Activated CD8-positive, alpha-beta T cell treated with anti-CD3 and anti-CD28 coated beads, Interleukin-2, amount 10 ng/mL, durations not matched to agents 7 days and 5 days (primary cell): ENCODE data around the gene DPYD. TPM values are rescaled to one million over a fixed set of nuclear protein-coding genes. Genes with fewer than 3 reads are reported as not detected.

ENCODE experiments used
- ATAC-seq: fragments of 150-1000 bp; cut with Tn5 transposase; one replicate; pipeline ENCODE4 v1.10.0; 2021; ENCODE audit warnings: moderate library complexity
- CTCF ChIA-PET: fragments of 350-600 bp; sonication (Branson Sonifier 250); formaldehyde crosslinking; loops from one replicate; lab custom pipeline; 2021; ENCODE audit warnings: antibody characterized with exemption; lab: Charles Lee
- POLR2A ChIA-PET: fragments of 350-600 bp; sonication (Branson Sonifier 250); formaldehyde crosslinking; loops from one replicate; lab custom pipeline; 2021; ENCODE audit warnings: antibody characterized with exemption; lab: Charles Lee
- DNase-seq: peaks from one replicate; pipeline ENCODE4 v3.0.0-alpha.2; 2020
- H3K27ac Mint-ChIP-seq: one replicate; pipeline ENCODE4 v1.8.0; 2021; ENCODE audit warnings: mild to moderate bottlenecking, mixed read lengths
- H3K27me3 Mint-ChIP-seq: one replicate; pipeline ENCODE4 v1.8.0; 2021; ENCODE audit warnings: low read depth, mixed read lengths
- H3K36me3 Mint-ChIP-seq: one replicate; pipeline ENCODE4 v1.8.0; 2021; ENCODE audit warnings: low read depth, mixed read lengths
- H3K4me1 Mint-ChIP-seq: one replicate; pipeline ENCODE4 v1.8.0; 2021; ENCODE audit warnings: low read depth, mixed read lengths
- H3K4me3 Mint-ChIP-seq: one replicate; pipeline ENCODE4 v1.8.0; 2021; ENCODE audit warnings: mild to moderate bottlenecking, mixed read lengths
- H3K9me3 Mint-ChIP-seq: one replicate; pipeline ENCODE4 v1.8.0; 2022; ENCODE audit warnings: mixed read lengths; ENCODE audit not compliant: insufficient read depth
- total RNA-seq, 2 experiments: library from RNA; stranded (reverse); gene quantifications; one replicate each; pipeline ENCODE4 v1.2.3, GENCODE V29; 2021

Gene DPYD
- total RNA-seq, 2 experiments from 2014 or later, result 41.1 to 43.3 TPM

- Mint-ChIP-seq H3K4me3 (no peak overlapping the region), H3K27ac (no peak overlapping the region), H3K4me1 (no peaks in the 10 kb centered on the region), H3K27me3 (no peaks in the 10 kb centered on the region), H3K9me3 (no peaks in the 10 kb centered on the region), H3K36me3 (no peaks in the 10 kb centered on the region)
- ATAC-seq, result no peak
- ChIA-PET CTCF (no interaction called here), POLR2A (no interaction called here)
- no peak for DNase-seq
These were observed 478.9 kb downstream of the DPYD start for GRCh38 chr1:97441966-97442365.

GRCh38 chr1:97433824-97434177 is 487.0 kb downstream of the DPYD start:
- Mint-ChIP-seq H3K27ac (no peak overlapping the region), H3K27me3 (no peaks in the 10 kb centered on the region), H3K9me3 (no peaks in the 10 kb centered on the region), H3K4me3 (no peak overlapping the region), H3K36me3 (no peaks in the 10 kb centered on the region), H3K4me1 (no peaks in the 10 kb centered on the region)
- DNase-seq (no peak), ATAC-seq (no peak)
- CTCF ChIA-PET, result no interaction called here
- POLR2A ChIA-PET, result no interaction called here

GRCh38 chr1:97433094-97433823 is 487.6 kb downstream of the DPYD start:
- no peaks in the 10 kb centered on the region for H3K27me3 Mint-ChIP-seq

GRCh38 chr1:97427371-97427770 is 493.5 kb downstream of the DPYD start:
- CTCF ChIA-PET, result no interaction called here
- POLR2A ChIA-PET, result no interaction called here
- ATAC-seq, result no peak

More at GRCh38 chr1:97433094-97433823, 487.6 kb downstream of the DPYD start:
- ChIA-PET POLR2A (no interaction called here), CTCF (no interaction called here)
- DNase-seq, result no peak
- Mint-ChIP-seq H3K36me3 (no peaks in the 10 kb centered on the region), H3K4me3 (no peak overlapping the region), H3K9me3 (no peaks in the 10 kb centered on the region), H3K4me1 (no peaks in the 10 kb centered on the region), H3K27ac (no peak overlapping the region)
- ATAC-seq, result no peak

GRCh38 chr1:97424209-97424608 is 496.6 kb downstream of the DPYD start:
- Mint-ChIP-seq H3K27ac (no peak overlapping the region), H3K36me3 (no peaks in the 10 kb centered on the region), H3K4me1 (no peaks in the 10 kb centered on the region), H3K9me3 (no peaks in the 10 kb centered on the region), H3K27me3 (no peaks in the 10 kb centered on the region), H3K4me3 (no peak overlapping the region)
- no peak for ATAC-seq
- ChIA-PET CTCF (no interaction called here), POLR2A (no interaction called here)
- no peak for DNase-seq

More at GRCh38 chr1:97427371-97427770, 493.5 kb downstream of the DPYD start:
- H3K36me3 Mint-ChIP-seq, result no peaks in the 10 kb centered on the region
- no peak for DNase-seq
- no peaks in the 10 kb centered on the region for H3K9me3 Mint-ChIP-seq
- H3K27ac Mint-ChIP-seq, result no peak overlapping the region
- H3K4me3 Mint-ChIP-seq, result no peak overlapping the region
- H3K4me1 Mint-ChIP-seq, result no peaks in the 10 kb centered on the region
- H3K27me3 Mint-ChIP-seq, result no peaks in the 10 kb centered on the region

GRCh38 chr1:97423403-97423802 is 497.4 kb downstream of the DPYD start:
- Mint-ChIP-seq H3K4me3 (no peak overlapping the region), H3K27me3 (no peaks in the 10 kb centered on the region), H3K4me1 (no peaks in the 10 kb centered on the region), H3K36me3 (no peaks in the 10 kb centered on the region), H3K9me3 (no peaks in the 10 kb centered on the region), H3K27ac (no peak overlapping the region)
- ChIA-PET POLR2A (no interaction called here), CTCF (no interaction called here)
- DNase-seq (no peak), ATAC-seq (no peak)

- CTCF ChIA-PET, result no interaction called here
- no peaks in the 10 kb centered on the region for H3K9me3 Mint-ChIP-seq
These were observed 503.2 kb downstream of the DPYD start for GRCh38 chr1:97417661-97418060.

GRCh38 chr1:97414682-97415312 is 506.0 kb downstream of the DPYD start:
- ChIA-PET CTCF (no interaction called here), POLR2A (no interaction called here)
- Mint-ChIP-seq H3K27ac (no peak overlapping the region), H3K9me3 (no peaks in the 10 kb centered on the region), H3K27me3 (no peaks in the 10 kb centered on the region), H3K36me3 (no peaks in the 10 kb centered on the region), H3K4me3 (no peak overlapping the region), H3K4me1 (no peaks in the 10 kb centered on the region)
- no peak for ATAC-seq
- DNase-seq, result no peak

More at GRCh38 chr1:97417661-97418060, 503.2 kb downstream of the DPYD start:
- no peak overlapping the region for H3K4me3 Mint-ChIP-seq
- DNase-seq (no peak), ATAC-seq (no peak)
- POLR2A ChIA-PET, result no interaction called here
- H3K4me1 Mint-ChIP-seq, result no peaks in the 10 kb centered on the region
- no peak overlapping the region for H3K27ac Mint-ChIP-seq
- H3K36me3 Mint-ChIP-seq, result no peaks in the 10 kb centered on the region
- H3K27me3 Mint-ChIP-seq, result no peaks in the 10 kb centered on the region

- DNase-seq (no peak), ATAC-seq (no peak)
- no peak overlapping the region for H3K27ac Mint-ChIP-seq
- no peaks in the 10 kb centered on the region for H3K27me3 Mint-ChIP-seq
- POLR2A ChIA-PET, result no interaction called here
- H3K9me3 Mint-ChIP-seq, result no peaks in the 10 kb centered on the region
- H3K36me3 Mint-ChIP-seq, result no peaks in the 10 kb centered on the region
- no peaks in the 10 kb centered on the region for H3K4me1 Mint-ChIP-seq
- no peak overlapping the region for H3K4me3 Mint-ChIP-seq
- CTCF ChIA-PET, result no interaction called here
These were observed 508.1 kb downstream of the DPYD start for GRCh38 chr1:97412737-97413136.

GRCh38 chr1:97412166-97412565 is 508.7 kb downstream of the DPYD start:
- H3K27me3 Mint-ChIP-seq, result no peaks in the 10 kb centered on the region
- no peaks in the 10 kb centered on the region for H3K36me3 Mint-ChIP-seq
- no peak for ATAC-seq
- H3K27ac Mint-ChIP-seq, result no peak overlapping the region
- ChIA-PET POLR2A (no interaction called here), CTCF (interaction anchor here (1.0 kb wide), 1 partner anchor 10 kb away, joined by 3 read pairs; no protein-coding TSS in a partner anchor)
- H3K4me3 Mint-ChIP-seq, result no peak overlapping the region
- H3K4me1 Mint-ChIP-seq, result no peaks in the 10 kb centered on the region
- no peak for DNase-seq
- H3K9me3 Mint-ChIP-seq, result no peaks in the 10 kb centered on the region

- no peaks in the 10 kb centered on the region for H3K4me1 Mint-ChIP-seq
- ATAC-seq (no peak), DNase-seq (no peak)
- ChIA-PET POLR2A (no interaction called here), CTCF (no interaction called here)
- H3K4me3 Mint-ChIP-seq, result no peak overlapping the region
- H3K36me3 Mint-ChIP-seq, result peaks cover 1% of the 10 kb centered on the region
- H3K27me3 Mint-ChIP-seq, result no peaks in the 10 kb centered on the region
- H3K27ac Mint-ChIP-seq, result no peak overlapping the region
- H3K9me3 Mint-ChIP-seq, result peaks cover 5% of the 10 kb centered on the region
These were observed 524.4 kb downstream of the DPYD start for GRCh38 chr1:97396463-97396862.

GRCh38 chr1:97392701-97393100 is 528.1 kb downstream of the DPYD start:
- no peak for DNase-seq
- ATAC-seq, result no peak
- no peak overlapping the region for H3K27ac Mint-ChIP-seq
- no peaks in the 10 kb centered on the region for H3K27me3 Mint-ChIP-seq
- no peaks in the 10 kb centered on the region for H3K4me1 Mint-ChIP-seq
- H3K36me3 Mint-ChIP-seq, result no peaks in the 10 kb centered on the region
- no peak overlapping the region for H3K4me3 Mint-ChIP-seq
- CTCF ChIA-PET, result no interaction called here
- POLR2A ChIA-PET, result no interaction called here
- H3K9me3 Mint-ChIP-seq, result no peaks in the 10 kb centered on the region
